ENCODE data around the gene ANO7. TPM values are rescaled to one million over a fixed set of nuclear protein-coding genes. Genes with fewer than 3 reads are reported as not detected.

The ANO7 gene
- total RNA-seq, 1 experiment from 2014 or later = 7.7 TPM

GRCh38 chr2:241234962-241235740, 46.7 kb downstream of the ANO7 start:
- Mint-ChIP-seq H3K36me3 (ENCODE audit: insufficient read depth, unreplicated experiment) (peaks cover 84% of the 10 kb centered on the region), H3K9me3 (ENCODE audit: low read depth, unreplicated experiment) (no peaks in the 10 kb centered on the region)

DNA sequence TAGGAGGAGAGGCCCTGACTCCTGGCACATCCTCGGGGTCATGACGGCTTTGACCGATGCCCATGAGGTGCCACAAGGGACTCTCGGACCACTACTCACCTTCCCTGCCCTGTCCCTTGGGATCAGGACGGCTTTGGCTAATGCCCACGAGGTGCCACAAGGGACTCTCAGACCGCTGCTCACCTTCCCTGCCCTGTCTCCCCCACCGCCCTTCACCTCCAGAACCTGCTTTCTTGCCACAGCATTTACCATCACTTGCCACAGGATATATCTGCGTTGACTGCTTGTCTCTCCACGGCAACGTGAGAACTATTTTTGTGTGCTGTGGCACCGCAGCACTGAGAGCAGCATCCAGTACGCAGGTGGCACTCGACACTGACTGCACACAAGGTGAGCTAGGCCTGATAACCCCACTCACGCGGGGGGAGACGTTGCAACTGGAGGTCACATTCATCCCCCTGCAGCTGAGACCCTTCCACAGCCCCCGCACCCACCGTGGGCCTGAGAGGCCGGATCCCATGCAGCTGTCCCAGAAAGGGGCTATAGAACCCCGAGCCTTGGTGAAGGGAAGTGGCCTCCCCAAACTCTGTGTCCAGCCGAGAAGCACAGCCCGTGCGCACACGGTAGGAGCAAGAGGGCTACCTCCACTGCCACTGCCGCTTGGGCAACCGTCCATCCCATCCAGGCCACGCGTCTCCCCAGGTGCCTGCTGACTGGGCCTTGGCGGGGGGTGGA, 47.5 kb downstream of the ANO7 start:
- no peak for DNase-seq
- peak overlapping the region; percentile 41 for H3K27ac Mint-ChIP-seq (ENCODE audit: unreplicated experiment)
- no peaks in the 10 kb centered on the region for H3K9me3 Mint-ChIP-seq (ENCODE audit: low read depth, unreplicated experiment)
- no peaks in the 10 kb centered on the region for H3K27me3 Mint-ChIP-seq (ENCODE audit: unreplicated experiment)
- TF ChIP-seq, protein P1, sequence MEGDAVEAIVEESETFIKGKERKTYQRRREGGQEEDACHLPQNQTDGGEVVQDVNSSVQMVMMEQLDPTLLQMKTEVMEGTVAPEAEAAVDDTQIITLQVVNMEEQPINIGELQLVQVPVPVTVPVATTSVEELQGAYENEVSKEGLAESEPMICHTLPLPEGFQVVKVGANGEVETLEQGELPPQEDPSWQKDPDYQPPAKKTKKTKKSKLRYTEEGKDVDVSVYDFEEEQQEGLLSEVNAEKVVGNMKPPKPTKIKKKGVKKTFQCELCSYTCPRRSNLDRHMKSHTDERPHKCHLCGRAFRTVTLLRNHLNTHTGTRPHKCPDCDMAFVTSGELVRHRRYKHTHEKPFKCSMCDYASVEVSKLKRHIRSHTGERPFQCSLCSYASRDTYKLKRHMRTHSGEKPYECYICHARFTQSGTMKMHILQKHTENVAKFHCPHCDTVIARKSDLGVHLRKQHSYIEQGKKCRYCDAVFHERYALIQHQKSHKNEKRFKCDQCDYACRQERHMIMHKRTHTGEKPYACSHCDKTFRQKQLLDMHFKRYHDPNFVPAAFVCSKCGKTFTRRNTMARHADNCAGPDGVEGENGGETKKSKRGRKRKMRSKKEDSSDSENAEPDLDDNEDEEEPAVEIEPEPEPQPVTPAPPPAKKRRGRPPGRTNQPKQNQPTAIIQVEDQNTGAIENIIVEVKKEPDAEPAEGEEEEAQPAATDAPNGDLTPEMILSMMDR (IDR thresholded peaks at IDR 0.05; ENCODE audit: unreplicated experiment) = no peak
- peaks cover 84% of the 10 kb centered on the region for H3K36me3 Mint-ChIP-seq (ENCODE audit: insufficient read depth, unreplicated experiment)
- BruUV-seq (replicated peaks) = no TSS peak
- H3K4me1 Mint-ChIP-seq (ENCODE audit: low read depth, unreplicated experiment) = no peaks in the 10 kb centered on the region
- CTCF ChIA-PET = no interaction called here
- intact Hi-C loops (cut with micrococcal nuclease; ENCODE audit: unreplicated experiment) = no loop called here
- no peak overlapping the region for H3K4me3 Mint-ChIP-seq (ENCODE audit: low read depth, unreplicated experiment)

More at GRCh38 chr2:241234962-241235740, 46.7 kb downstream of the ANO7 start:
- TF ChIP-seq, protein P1 (IDR thresholded peaks at IDR 0.05; ENCODE audit: unreplicated experiment) = no peak
- no TSS peak for BruUV-seq (replicated peaks)
- H3K4me3 Mint-ChIP-seq (ENCODE audit: low read depth, unreplicated experiment) = no peak overlapping the region
- no peak overlapping the region for H3K27ac Mint-ChIP-seq (ENCODE audit: unreplicated experiment)
- no peaks in the 10 kb centered on the region for H3K27me3 Mint-ChIP-seq (ENCODE audit: unreplicated experiment)
- DNase-seq = no peak
- CTCF ChIA-PET = no interaction called here
- intact Hi-C loops (cut with micrococcal nuclease; ENCODE audit: unreplicated experiment) = no loop called here
- H3K4me1 Mint-ChIP-seq (ENCODE audit: low read depth, unreplicated experiment) = no peaks in the 10 kb centered on the region

DNA sequence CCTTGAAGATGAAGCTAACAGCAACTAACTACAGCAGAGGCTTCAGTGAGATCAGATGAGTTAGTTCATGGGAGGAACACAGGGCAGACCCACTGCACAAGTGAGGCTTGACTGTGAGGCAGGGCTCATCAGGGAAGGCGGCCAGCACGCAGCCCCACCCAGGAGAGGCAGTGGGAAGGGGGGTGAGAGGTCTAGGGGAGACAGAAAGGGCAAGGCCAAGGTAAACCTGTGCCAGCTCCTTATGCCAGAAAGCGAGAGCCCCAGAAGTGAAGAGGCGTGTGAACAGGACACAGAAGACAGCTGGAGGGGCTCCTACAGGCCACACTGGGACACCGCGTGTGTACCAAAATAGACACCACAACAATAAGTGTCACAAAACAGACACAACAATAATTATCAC, 48.6 kb downstream of the ANO7 start:
- H3K27me3 Mint-ChIP-seq (ENCODE audit: unreplicated experiment) = no peaks in the 10 kb centered on the region
- BruUV-seq (replicated peaks) = no TSS peak
- H3K27ac Mint-ChIP-seq (ENCODE audit: unreplicated experiment) = peak overlapping the region; percentile 41
- no peaks in the 10 kb centered on the region for H3K4me1 Mint-ChIP-seq (ENCODE audit: low read depth, unreplicated experiment)
- TF ChIP-seq, protein P1 (IDR thresholded peaks at IDR 0.05; ENCODE audit: unreplicated experiment) = peak; percentile 14
- H3K4me3 Mint-ChIP-seq (ENCODE audit: low read depth, unreplicated experiment) = no peak overlapping the region
- no peak for DNase-seq
- intact Hi-C loops (cut with micrococcal nuclease; ENCODE audit: unreplicated experiment) = no loop called here
- H3K36me3 Mint-ChIP-seq (ENCODE audit: insufficient read depth, unreplicated experiment) = peaks cover 84% of the 10 kb centered on the region
- CTCF ChIA-PET = no interaction called here
- H3K9me3 Mint-ChIP-seq (ENCODE audit: low read depth, unreplicated experiment) = no peaks in the 10 kb centered on the region

DNA sequence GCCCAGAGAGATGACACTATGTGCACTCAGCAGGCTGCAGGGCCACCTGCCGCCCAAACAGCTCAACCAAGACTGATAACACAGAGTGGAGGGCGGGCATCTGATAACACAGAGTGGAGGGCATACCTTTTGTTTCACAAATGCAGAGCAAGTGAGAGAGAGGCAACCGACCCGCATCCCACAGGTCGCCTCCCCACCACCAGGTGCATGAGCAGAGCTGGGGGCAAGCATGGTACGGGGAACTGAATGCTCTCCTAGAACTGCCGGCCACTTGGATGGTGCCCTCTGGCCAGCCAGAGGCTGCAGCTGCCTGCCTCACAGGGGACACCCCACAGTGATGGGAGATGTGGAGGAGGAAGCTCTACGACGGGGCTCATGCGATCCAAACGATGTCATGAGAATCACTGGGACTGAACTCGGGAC, 49.5 kb downstream of the ANO7 start:
- peak overlapping the region; percentile 41 for H3K27ac Mint-ChIP-seq (ENCODE audit: unreplicated experiment)
- H3K4me3 Mint-ChIP-seq (ENCODE audit: low read depth, unreplicated experiment) = no peak overlapping the region
- no peak for DNase-seq
- H3K36me3 Mint-ChIP-seq (ENCODE audit: insufficient read depth, unreplicated experiment) = peaks cover 84% of the 10 kb centered on the region
- no peaks in the 10 kb centered on the region for H3K27me3 Mint-ChIP-seq (ENCODE audit: unreplicated experiment)
- no peaks in the 10 kb centered on the region for H3K4me1 Mint-ChIP-seq (ENCODE audit: low read depth, unreplicated experiment)
- TF ChIP-seq, protein P1 (IDR thresholded peaks at IDR 0.05; ENCODE audit: unreplicated experiment) = no peak
- no peaks in the 10 kb centered on the region for H3K9me3 Mint-ChIP-seq (ENCODE audit: low read depth, unreplicated experiment)
- CTCF ChIA-PET = no interaction called here
- intact Hi-C loops (cut with micrococcal nuclease; ENCODE audit: unreplicated experiment) = no loop called here
- no TSS peak for BruUV-seq (replicated peaks)

Data from Calu3 (cell line).